HCT116 (cell line): ENCODE results near the gene NRP1. TPM values are rescaled to one million over a fixed set of nuclear protein-coding genes. Genes with fewer than 3 reads are reported as not detected.
A peak's percentile ranks its signal among the peaks of the same experiment; 100 is the strongest.

Experiments used
- ATAC-seq: fragments of 200-7000 bp; cut with Tn5 transposase; 2 replicates; pipeline ENCODE4 v1.9.1; 2020; ENCODE audit warnings: mild to moderate bottlenecking, moderate library complexity
- BruUV-seq: library from RNA; stranded (reverse); fragments of 400-500 nt; replicated peaks from 2 replicates; lab custom pipeline; 2021; lab: Mats Ljungman, UMichigan
- CTCF ChIA-PET: fragments of 300-600 bp; sonication (Branson Sonifier 250); formaldehyde crosslinking; loops from one replicate; lab custom pipeline; 2021; ENCODE audit warnings: antibody characterized with exemption; lab: Charles Lee
- POLR2A ChIA-PET: fragments of 300-600, 350-600 bp; sonication (Branson Sonifier 250); formaldehyde crosslinking; loops from one replicate; lab custom pipeline; 2021; ENCODE audit warnings: antibody characterized with exemption; lab: Charles Lee
- RAD21 ChIA-PET, 2 experiments: fragments of 300-600 bp; sonication (Branson Sonifier 250); formaldehyde crosslinking; loops; one replicate each; lab custom pipeline; 2023; ENCODE audit warnings: low total read pairs in 2 of 2; ENCODE audit not compliant: uncharacterized antibody in 2 of 2, unreplicated experiment in 2 of 2, low non-redundant PET in 1 of 2; lab: Charles Lee
- DNase-seq: peaks from one replicate; pipeline ENCODE4 v3.0.0-alpha.2; 2010; ENCODE audit warnings: low read depth, low spot score
- H2AFZ ChIP-seq: fragments of 200-600 bp; shearing (Covaris generic), sonication (generic); 2 replicates; pipeline ENCODE4 v1.6.1; 2017; ENCODE audit warnings: low read depth, mixed run types, mixed read lengths, antibody characterized with exemption, low read length; ENCODE audit not compliant: poor library complexity, severe bottlenecking
- H3K27ac ChIP-seq: 2 replicates; pipeline ENCODE4 v1.5.1; 2012; ENCODE audit warnings: low read depth, low read length
- H3K27me3 ChIP-seq: fragments of 200-600 bp; sonication (generic); 2 replicates; pipeline ENCODE4 v1.6.1; 2016; ENCODE audit warnings: mixed run types, low read length, mixed read lengths; ENCODE audit not compliant: insufficient read depth
- H3K36me3 ChIP-seq, 2 experiments: fragments of 200-500 bp in 1 of 2; fragments of 200-600 bp in 1 of 2; sonication (Bioruptor generic) in 1 of 2; sonication (generic) in 1 of 2; 2 replicates each; pipeline versions ENCODE4 v1.5.1 to v1.6.1; 2014 to 2016; ENCODE audit warnings: low read length in 2 of 2, inconsistent platforms in 1 of 2, mixed read lengths in 1 of 2, mixed run types in 1 of 2; ENCODE audit not compliant: insufficient read depth in 2 of 2, control insufficient read depth in 1 of 2
- H3K4me1 ChIP-seq, 2 experiments: fragments of 200-600 bp in 1 of 2; sonication (generic) in 1 of 2; 2 replicates each; pipeline versions ENCODE4 v1.5.1 to v1.6.1; 2012 to 2017; ENCODE audit warnings: low read length in 2 of 2, inconsistent platforms in 1 of 2, mild to moderate bottlenecking in 1 of 2, mixed read lengths in 1 of 2, mixed run types in 1 of 2, moderate library complexity in 1 of 2; ENCODE audit not compliant: insufficient read depth in 2 of 2, control insufficient read depth in 1 of 2
- H3K4me2 ChIP-seq: fragments of 200-600 bp; sonication (generic); 2 replicates; pipeline ENCODE4 v1.6.1; 2017; ENCODE audit warnings: mixed run types, low read length, mixed read lengths
- H3K4me3 ChIP-seq, 2 experiments: fragments of 200-600 bp in 1 of 2; sonication (generic) in 1 of 2; replicated peaks in 1 of 2; 2 replicates each; pipeline ENCODE4 v1.5.1; 2011 to 2016; ENCODE audit warnings: low read length in 2 of 2, control low read depth in 1 of 2, low read depth in 1 of 2, mild to moderate bottlenecking in 1 of 2, mixed read lengths in 1 of 2, mixed run types in 1 of 2
- H3K79me2 ChIP-seq: fragments of 200-600 bp; sonication (generic); 2 replicates; pipeline ENCODE4 v1.6.1; 2017; ENCODE audit warnings: mild to moderate bottlenecking, mixed run types, low read length, moderate library complexity, mixed read lengths; ENCODE audit not compliant: insufficient read depth
- H3K9ac ChIP-seq: fragments of 200-600 bp; sonication (generic); 2 replicates; pipeline ENCODE4 v1.6.1; 2016; ENCODE audit warnings: low read length, mixed read lengths
- H3K9me2 ChIP-seq: fragments of 200-600 bp; sonication (generic), shearing (Covaris generic); 2 replicates; pipeline ENCODE4 v1.6.1; 2017; ENCODE audit warnings: mixed run types, mild to moderate bottlenecking, moderate library complexity; ENCODE audit not compliant: insufficient read depth
- H3K9me3 ChIP-seq, 2 experiments: fragments of 200-500 bp in 1 of 2; fragments of 200-600 bp in 1 of 2; sonication (Bioruptor generic) in 1 of 2; sonication (generic) in 1 of 2; 2 replicates each; pipeline ENCODE4 v1.6.1; 2014 to 2017; ENCODE audit warnings: low read length in 2 of 2, mixed read lengths in 2 of 2, inconsistent platforms in 1 of 2, low read depth in 1 of 2, mild to moderate bottlenecking in 1 of 2, mixed run types in 1 of 2, moderate library complexity in 1 of 2; ENCODE audit not compliant: control insufficient read depth in 1 of 2, insufficient read depth in 1 of 2
- H4K20me1 ChIP-seq: fragments of 200-600 bp; sonication (generic), shearing (Covaris generic); 2 replicates; pipeline ENCODE4 v1.6.1; 2017; ENCODE audit warnings: mixed run types, mild to moderate bottlenecking, moderate library complexity; ENCODE audit not compliant: insufficient read depth
- CBX3 ChIP-seq: IDR thresholded peaks from 2 replicates; pipeline ENCODE4 v1.6.1; 2012; ENCODE audit warnings: low read depth
- CEBPB ChIP-seq: IDR thresholded peaks from 2 replicates; pipeline ENCODE4 v1.6.1; 2012; ENCODE audit warnings: low read depth
- EZH2 ChIP-seq: fragments of 200-600 bp; sonication (generic); IDR thresholded peaks from 2 replicates; pipeline ENCODE4 v1.6.1; 2017; ENCODE audit warnings: antibody characterized with exemption, mixed run types
- FOSL1 ChIP-seq: IDR thresholded peaks from 2 replicates; pipeline ENCODE4 v1.6.1; 2012; ENCODE audit warnings: low read depth
- JUND ChIP-seq: IDR thresholded peaks from 2 replicates; pipeline ENCODE4 v1.6.1; 2012
- POLR2A ChIP-seq: IDR thresholded peaks from 2 replicates; pipeline ENCODE4 v1.7.0; 2011; ENCODE audit warnings: borderline replicate concordance; ENCODE audit not compliant: insufficient read depth, insufficient read length; ENCODE audit errors: extremely low read depth
- POLR2AphosphoS5 ChIP-seq: IDR thresholded peaks from 2 replicates; pipeline ENCODE4 v1.6.1; 2011; ENCODE audit warnings: mild to moderate bottlenecking, low read depth, low read length, moderate library complexity
- RAD21 ChIP-seq: IDR thresholded peaks from 2 replicates; pipeline ENCODE4 v1.6.1; 2012; ENCODE audit warnings: low read depth, mild to moderate bottlenecking
- SP1 ChIP-seq: IDR thresholded peaks from 2 replicates; pipeline ENCODE4 v1.6.1; 2012; ENCODE audit warnings: low read depth
- SRF ChIP-seq: IDR thresholded peaks from 2 replicates; pipeline ENCODE4 v1.6.1; 2012; ENCODE audit warnings: low read depth
- TCF7L2 ChIP-seq: IDR thresholded peaks from 2 replicates; pipeline ENCODE4 v1.7.0; 2011; ENCODE audit warnings: borderline replicate concordance, inconsistent platforms; ENCODE audit not compliant: insufficient read depth, insufficient read length; ENCODE audit errors: extremely low read depth
- ZNF274 ChIP-seq: fragments of 200-500 bp; sonication (Bioruptor generic); IDR thresholded peaks from 2 replicates; pipeline ENCODE4 v1.6.1; 2014; ENCODE audit warnings: mild to moderate bottlenecking, low read depth, low read length, inconsistent platforms
- intact Hi-C: fragments of 100-400 bp; cut with micrococcal nuclease; formaldehyde crosslinking; loops from 2 replicates; pipeline ENCODE4 v1.10.0; 2022
- total RNA-seq: library from RNA; stranded (reverse); gene quantifications from one replicate; pipeline ENCODE4 v1.2.1, GENCODE V29; 2021; ENCODE audit not compliant: unreplicated experiment
- TF ChIP-seq, protein P1 (sequence below), 3 experiments: fragments of 200-600 bp in 1 of 3; sonication (generic) in 1 of 3; IDR thresholded peaks in 2 of 3; conservative IDR thresholded peaks in 1 of 3; 2 replicates each; pipeline ENCODE4 v1.5.1; 2012 to 2017; ENCODE audit warnings: low read depth in 2 of 3, low read length in 2 of 3, antibody characterized with exemption in 1 of 3, borderline replicate concordance in 1 of 3, control low read depth in 1 of 3, mild to moderate bottlenecking in 1 of 3, mixed read lengths in 1 of 3, mixed run types in 1 of 3, moderate library complexity in 1 of 3; ENCODE audit not compliant: insufficient read depth in 1 of 3
- TF ChIP-seq, protein P2 (sequence below): IDR thresholded peaks from 2 replicates; pipeline ENCODE4 v1.6.1; 2012
- TF ChIP-seq, protein P3 (sequence below): IDR thresholded peaks from 2 replicates; pipeline ENCODE4 v1.6.1; 2012

The NRP1 gene
- total RNA-seq, 1 experiment from 2014 or later: 3.8 TPM

DNA sequence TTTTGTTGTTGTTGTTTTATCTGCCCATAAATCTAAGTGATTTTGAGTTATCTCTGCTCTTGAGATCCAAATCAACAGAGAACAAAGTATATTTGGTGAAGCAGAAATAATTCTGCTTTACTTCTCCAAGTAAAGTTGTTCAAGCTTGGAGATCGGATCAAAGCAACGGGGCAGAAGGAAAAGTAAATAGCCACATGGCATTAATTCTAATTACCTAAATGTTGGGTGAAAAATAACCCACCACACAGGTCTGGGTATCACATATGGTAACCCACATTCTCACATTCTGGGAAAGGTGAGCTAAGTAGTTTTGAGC, 3.1 kb downstream of the NRP1 start:
- Histone ChIP-seq H3K9ac (no peak overlapping the region), H3K36me3 (no peaks in the 10 kb centered on the region), H3K9me2 (no peaks in the 10 kb centered on the region), H4K20me1 (no peaks in the 10 kb centered on the region), H3K79me2 (no peaks in the 10 kb centered on the region), H3K27me3 (peaks cover 13% of the 10 kb centered on the region; the same call in 1 of the 2 replicates), H3K4me1 (peaks cover 2 to 33% of the 10 kb centered on the region in 2 experiments; a peak in 3 of 4 replicates), H3K4me3 (no peak overlapping the region), H3K9me3 (no peaks in the 10 kb centered on the region), H2AFZ (no peak overlapping the region), H3K4me2 (no peak overlapping the region), H3K27ac (no peak overlapping the region)
- BruUV-seq: no TSS peak
- POLR2A ChIA-PET: no interaction called here
- intact Hi-C loops: loop anchor here (10.0 kb wide), 2 partner anchors 753 to 893 kb away; no protein-coding TSS in a partner anchor
- RAD21 ChIA-PET: no interaction called here
- TF ChIP-seq, protein P1, sequence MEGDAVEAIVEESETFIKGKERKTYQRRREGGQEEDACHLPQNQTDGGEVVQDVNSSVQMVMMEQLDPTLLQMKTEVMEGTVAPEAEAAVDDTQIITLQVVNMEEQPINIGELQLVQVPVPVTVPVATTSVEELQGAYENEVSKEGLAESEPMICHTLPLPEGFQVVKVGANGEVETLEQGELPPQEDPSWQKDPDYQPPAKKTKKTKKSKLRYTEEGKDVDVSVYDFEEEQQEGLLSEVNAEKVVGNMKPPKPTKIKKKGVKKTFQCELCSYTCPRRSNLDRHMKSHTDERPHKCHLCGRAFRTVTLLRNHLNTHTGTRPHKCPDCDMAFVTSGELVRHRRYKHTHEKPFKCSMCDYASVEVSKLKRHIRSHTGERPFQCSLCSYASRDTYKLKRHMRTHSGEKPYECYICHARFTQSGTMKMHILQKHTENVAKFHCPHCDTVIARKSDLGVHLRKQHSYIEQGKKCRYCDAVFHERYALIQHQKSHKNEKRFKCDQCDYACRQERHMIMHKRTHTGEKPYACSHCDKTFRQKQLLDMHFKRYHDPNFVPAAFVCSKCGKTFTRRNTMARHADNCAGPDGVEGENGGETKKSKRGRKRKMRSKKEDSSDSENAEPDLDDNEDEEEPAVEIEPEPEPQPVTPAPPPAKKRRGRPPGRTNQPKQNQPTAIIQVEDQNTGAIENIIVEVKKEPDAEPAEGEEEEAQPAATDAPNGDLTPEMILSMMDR (IDR thresholded peaks at IDR 0.05 in 2 of 3, conservative IDR thresholded peaks at IDR 0.05 in 1 of 3; ENCODE audit: borderline replicate concordance in 1 of 3, insufficient read depth in 1 of 3, low read depth in 2 of 3, low read length in 2 of 3): no peak
- TF ChIP-seq TCF7L2: peak; percentile 16
- CTCF ChIA-PET: interaction anchor here (0.6 to 1.9 kb wide), 2 partner anchors 647 to 1307 kb away, joined by 4 to 7 read pairs; no protein-coding TSS in a partner anchor
- ATAC-seq (no peak), DNase-seq (no peak)

DNA sequence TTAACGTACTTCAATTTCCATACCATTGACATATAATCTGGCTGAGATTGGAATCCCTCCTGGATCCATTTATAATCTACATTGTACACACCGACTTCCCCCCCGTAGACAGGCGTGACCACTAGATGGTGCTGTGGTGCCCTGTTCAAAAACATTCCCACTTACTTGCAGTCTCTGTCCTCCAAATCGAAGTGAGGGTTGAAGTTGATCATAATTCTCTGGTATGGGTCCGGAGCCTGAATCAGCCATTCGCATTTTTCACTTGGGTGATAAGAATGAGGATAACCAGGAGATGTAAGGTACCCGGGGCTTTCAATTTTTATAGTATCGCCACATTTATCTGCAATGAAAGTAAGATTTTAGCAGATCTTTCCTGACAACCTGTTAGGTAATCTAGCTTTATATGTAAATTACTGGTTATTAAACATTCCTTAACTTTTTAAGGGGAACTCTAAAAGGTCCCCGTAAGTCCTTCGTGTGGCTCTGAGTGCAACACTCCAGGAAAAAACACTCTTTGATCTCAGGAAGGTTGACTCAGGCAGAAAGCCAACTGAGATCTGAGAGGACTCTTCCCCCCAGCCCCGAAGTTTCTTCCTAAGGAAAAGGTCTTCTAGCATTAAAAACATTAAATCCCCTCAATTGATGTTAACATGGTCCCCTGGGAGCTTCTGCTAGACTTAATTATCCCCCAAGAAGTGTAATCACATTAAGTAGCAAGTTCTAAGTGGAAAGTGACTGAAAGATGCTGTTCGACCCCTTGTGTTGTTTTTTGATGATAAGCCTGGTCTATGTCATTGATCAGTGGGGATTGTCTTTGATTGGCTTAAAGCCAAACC, 3.7 kb downstream of the NRP1 start:
- H3K9me2 ChIP-seq: no peaks in the 10 kb centered on the region
- ChIA-PET CTCF (interaction anchor here (0.6 to 1.9 kb wide), 2 partner anchors 647 to 1307 kb away, joined by 4 to 7 read pairs; no protein-coding TSS in a partner anchor), POLR2A (no interaction called here), RAD21 (no interaction called here)
- no peaks in the 10 kb centered on the region for H3K36me3 ChIP-seq
- ATAC-seq (peak; percentile 56), DNase-seq (peak; percentile 64)
- peaks cover 13% of the 10 kb centered on the region; the same call in 1 of the 2 replicates for H3K27me3 ChIP-seq
- H3K79me2 ChIP-seq: no peaks in the 10 kb centered on the region
- H3K4me2 ChIP-seq: peak overlapping the region; percentile 33
- intact Hi-C loops: loop anchor here (1.0 to 10.0 kb wide), 3 partner anchors 754 to 1308 kb away; no protein-coding TSS in a partner anchor
- no peak overlapping the region for H3K9ac ChIP-seq
- H3K4me3 ChIP-seq: no peak overlapping the region
- no TSS peak for BruUV-seq
- peak overlapping the region; percentile 55 for H2AFZ ChIP-seq
- peaks cover 2 to 27% of the 10 kb centered on the region in 2 experiments; a peak in 3 of 4 replicates for H3K4me1 ChIP-seq
- no peaks in the 10 kb centered on the region for H3K9me3 ChIP-seq
- H3K27ac ChIP-seq: no peak overlapping the region
- no peaks in the 10 kb centered on the region for H4K20me1 ChIP-seq
- peak; percentile 89 for TF ChIP-seq RAD21
- TF ChIP-seq POLR2A: no peak
- TF ChIP-seq, protein P2, sequence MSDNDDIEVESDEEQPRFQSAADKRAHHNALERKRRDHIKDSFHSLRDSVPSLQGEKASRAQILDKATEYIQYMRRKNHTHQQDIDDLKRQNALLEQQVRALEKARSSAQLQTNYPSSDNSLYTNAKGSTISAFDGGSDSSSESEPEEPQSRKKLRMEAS: no peak
- TF ChIP-seq CEBPB: no peak
- no peak for TF ChIP-seq FOSL1
- no peak for TF ChIP-seq ZNF274
- no peak for TF ChIP-seq CBX3
- TF ChIP-seq JUND: no peak
- no peak for TF ChIP-seq SRF
- TF ChIP-seq, protein P3, sequence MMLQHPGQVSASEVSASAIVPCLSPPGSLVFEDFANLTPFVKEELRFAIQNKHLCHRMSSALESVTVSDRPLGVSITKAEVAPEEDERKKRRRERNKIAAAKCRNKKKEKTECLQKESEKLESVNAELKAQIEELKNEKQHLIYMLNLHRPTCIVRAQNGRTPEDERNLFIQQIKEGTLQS: no peak
- no peak for TF ChIP-seq POLR2AphosphoS5
- no peak for TF ChIP-seq EZH2
- TF ChIP-seq SP1: no peak
- TF ChIP-seq, protein P1 (IDR thresholded peaks at IDR 0.05 in 2 of 3, conservative IDR thresholded peaks at IDR 0.05 in 1 of 3; ENCODE audit: borderline replicate concordance in 1 of 3, insufficient read depth in 1 of 3, low read depth in 2 of 3, low read length in 2 of 3): peak; percentile 66 to 97 (median 86)
